GM04504 (cell line): Measurements from ENCODE around the gene FBXO27.
"Not testable (repeated sequence)": the region's sequence is repeated elsewhere in the genome, so short reads cannot be mapped to it uniquely, and the experiment has no call there.

ENCODE experiments used
- DNase-seq: peaks from one replicate; pipeline ENCODE4 v3.0.0-alpha.2; 2012; ENCODE audit warnings: low read depth

Gene FBXO27, protein sequence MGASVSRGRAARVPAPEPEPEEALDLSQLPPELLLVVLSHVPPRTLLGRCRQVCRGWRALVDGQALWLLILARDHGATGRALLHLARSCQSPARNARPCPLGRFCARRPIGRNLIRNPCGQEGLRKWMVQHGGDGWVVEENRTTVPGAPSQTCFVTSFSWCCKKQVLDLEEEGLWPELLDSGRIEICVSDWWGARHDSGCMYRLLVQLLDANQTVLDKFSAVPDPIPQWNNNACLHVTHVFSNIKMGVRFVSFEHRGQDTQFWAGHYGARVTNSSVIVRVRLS

DNA sequence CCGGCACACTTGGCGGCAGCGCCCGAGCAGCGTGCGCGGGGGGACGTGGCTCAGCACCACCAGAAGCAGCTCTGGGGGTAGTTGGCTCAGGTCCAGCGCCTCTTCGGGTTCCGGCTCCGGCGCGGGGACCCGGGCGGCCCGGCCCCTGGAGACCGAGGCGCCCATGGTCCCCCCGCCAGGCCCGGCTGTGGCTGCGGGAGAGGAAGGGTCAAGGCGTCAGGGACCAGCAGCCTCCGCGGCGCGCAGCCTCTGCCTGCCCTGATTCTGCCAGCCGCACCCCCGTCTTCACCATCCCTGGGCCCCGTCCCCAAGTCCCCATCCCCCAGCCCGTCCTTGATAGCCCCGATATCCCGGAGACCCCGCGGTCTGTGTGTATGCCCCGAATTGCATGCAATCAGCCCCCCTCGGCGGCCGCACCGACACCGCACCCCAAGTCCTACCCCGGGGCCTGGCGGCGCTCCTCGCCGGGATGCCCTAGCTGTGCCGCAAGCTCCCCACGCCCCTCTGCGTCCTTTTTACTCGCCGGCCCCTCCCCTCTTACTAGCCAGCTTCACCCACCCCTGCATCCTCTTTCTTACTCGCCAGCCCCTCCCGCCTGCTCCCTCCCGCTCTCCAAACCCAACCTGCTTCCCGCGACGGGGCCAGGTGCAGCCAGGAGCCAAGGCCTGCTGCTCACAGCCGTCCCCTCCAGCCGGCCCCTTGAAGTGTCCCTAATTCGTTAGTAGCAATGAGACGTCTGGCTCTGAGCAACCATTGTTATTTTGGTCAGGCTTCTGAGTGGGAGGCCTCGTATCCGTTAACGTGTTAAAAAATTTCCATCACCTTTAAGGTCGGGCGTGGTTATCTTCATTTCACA lies at the start of gene FBXO27:
FBXO27 (minus strand) TSS at position 487 of the 856 bp plus-strand sequence; CDS start at position 165, 322 bp downstream.
- no peak for DNase-seq

DNA sequence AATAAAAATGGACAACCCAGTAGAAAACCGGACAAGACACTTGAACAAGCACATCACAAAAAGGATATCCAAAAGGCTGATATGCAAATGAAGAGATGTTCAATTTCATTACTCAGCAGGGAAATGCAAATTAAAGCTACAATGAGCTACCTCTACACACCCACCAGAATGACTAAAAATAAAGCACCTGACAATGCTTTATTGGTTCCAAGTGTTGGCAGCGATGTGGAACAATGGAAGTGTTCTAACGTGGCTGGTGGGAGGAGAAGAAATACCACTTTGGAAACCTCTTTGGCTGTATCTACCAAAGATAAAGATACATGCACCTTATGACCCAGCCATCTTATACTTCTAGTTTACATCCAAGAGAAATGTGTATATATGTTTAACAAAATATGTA lies 48.1 kb upstream of the FBXO27 start:
- no peak for DNase-seq

DNA sequence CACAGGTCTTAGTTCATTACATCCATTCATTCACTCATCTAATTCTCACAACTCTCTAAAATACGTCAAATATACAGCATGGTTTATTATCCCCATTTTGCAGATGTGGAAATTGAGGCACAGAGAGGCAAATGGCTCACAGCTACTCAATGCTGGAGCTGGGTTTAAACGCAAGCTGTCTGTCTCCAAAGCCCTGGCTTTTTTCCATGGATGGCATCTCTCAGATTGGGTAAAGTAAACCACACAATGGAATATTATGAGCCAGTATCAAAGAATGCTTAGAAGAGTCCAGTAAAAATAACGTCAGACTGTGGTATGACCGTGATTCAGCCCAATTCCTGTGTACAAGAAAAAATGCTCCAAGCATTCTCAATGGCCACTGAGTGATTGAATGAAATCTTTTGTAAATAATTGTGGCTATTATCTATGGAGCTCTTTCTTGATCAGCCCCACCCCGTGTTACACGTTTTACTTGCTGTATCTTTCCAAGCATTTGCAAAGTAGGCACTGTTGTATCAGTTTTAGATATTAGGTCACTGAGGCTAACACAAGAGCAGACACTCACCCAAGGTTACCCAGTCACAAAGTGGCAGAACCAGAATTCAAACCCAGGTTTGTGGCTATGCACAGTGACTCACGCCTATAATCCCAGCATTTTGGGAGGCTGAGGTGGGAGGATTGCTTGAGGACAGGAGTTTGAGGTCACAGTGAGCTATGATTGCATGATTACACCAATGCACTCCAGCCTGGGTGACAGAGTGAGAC lies 46.3 kb upstream of the FBXO27 start:
- DNase-seq, result peak; percentile 87

DNA sequence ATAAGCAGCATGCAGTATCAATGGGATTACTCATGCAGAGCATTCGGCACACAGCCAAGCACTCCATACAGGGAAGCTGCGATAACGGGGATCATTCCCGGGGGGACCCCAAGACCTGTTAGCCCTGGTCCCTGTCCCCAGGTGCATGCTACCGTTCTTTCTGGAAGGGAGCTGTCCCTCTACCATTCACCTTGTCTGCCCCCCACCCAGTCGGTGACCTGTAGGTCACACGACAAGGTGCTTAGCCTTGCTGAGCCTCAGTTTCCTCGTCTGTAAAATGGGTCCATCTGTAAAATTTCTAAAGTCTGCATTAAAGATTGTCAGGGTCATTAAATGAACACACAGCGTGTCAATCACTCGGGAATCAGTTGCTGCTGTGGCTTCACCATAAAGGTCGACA lies 45.0 kb upstream of the FBXO27 start:
- no peak for DNase-seq

DNA sequence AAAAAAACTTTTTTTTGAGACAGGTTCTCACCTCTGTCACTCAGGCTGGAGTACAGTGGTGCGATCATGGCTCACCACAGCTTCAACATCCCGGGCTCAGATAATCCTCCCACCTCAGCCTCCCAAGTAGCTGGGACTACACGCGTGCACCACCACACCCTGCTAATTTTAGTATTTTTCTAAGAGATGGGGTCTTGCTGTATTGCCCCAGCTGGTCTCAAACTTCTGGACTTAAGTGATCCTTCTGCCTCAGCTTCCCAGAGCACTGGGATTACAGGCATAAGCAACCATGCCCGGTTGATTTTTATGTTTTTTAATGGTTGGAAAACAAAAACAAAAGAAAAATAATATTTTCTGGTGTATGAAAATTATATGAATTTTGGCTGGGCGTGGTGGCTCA lies 42.6 kb upstream of the FBXO27 start:
- no peak for DNase-seq

DNA sequence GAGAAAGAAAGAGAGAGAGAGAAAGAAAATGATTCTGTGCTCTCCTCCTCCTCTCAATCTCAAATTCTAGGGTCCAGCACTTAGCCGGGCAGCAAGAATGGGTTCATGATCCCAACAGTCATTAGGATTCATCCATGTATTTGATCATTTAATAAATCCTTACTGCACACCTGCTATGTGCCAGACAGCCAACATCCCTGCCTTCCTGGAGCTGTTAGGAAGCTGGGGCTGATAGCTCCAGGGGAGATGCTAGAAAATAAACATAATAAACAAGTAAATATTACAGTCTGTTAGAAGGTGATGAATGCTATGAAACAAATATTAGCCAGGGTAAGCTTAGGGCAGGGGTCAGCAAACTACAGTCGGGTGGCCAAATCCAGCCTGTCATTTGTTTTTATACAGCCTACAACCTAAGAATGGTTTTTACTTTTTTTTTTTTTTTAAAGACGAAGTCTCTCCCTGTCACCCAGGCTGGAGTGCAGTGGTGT lies 41.9 kb upstream of the FBXO27 start:
- no peak for DNase-seq

DNA sequence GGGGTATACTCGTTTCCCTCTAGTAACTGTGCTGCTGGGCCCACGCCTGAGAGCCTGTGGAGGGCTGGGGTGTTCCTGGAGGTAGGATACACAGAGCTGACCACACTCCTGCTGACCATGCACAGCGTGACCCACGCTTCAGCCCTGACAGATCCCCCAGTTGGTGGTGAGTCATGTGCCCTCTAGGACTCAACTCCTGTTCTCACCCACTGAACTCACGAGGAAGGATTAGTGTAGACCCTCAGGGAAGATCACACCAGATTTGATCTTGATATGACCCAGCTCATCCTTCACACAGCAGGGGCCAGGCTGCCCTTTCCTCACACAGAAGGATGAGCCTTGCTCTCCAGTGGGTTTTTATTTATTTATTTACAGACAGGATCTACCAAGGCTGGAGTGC lies 38.5 kb upstream of the FBXO27 start:
- no peak for DNase-seq

DNA sequence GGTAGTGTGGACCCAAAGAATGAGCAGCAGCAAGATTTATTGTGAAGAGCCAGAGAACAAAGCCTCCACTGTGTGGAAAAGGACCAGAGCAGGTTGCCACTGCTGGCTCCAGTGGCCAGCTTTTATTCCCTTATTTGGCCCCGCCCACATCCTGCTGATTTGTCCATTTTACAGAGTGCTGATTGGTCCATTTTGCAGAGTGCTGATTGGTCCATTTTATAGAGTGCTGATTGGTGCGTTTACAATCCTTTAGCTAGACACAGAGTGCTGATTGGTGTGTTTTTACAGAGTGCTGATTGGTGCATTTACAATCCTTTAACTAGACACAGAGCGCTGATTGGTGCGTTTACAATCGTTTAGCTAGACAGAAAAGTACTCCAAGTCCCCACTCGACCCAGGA lies 35.9 kb upstream of the FBXO27 start:
- DNase-seq, result not testable (repeated sequence)

DNA sequence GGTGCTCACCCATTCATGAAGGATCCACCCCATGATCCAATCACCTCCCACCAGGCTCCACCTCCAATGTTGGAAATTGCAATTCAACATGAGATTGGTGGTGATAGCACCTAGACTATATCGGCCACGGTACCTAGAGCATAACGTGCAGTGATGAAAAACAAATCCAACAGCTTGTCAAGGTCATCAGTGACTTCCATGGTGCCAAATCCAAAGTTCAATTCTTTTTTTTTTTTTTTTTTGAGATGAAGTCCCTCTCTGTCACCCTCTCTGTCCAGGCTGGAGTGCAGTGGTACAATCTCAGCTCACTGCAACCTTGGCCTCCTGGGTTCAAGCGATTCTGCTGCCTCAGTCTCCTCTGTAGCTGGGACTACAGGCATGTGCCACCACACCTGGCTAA lies 34.8 kb upstream of the FBXO27 start:
- DNase-seq, result no peak

DNA sequence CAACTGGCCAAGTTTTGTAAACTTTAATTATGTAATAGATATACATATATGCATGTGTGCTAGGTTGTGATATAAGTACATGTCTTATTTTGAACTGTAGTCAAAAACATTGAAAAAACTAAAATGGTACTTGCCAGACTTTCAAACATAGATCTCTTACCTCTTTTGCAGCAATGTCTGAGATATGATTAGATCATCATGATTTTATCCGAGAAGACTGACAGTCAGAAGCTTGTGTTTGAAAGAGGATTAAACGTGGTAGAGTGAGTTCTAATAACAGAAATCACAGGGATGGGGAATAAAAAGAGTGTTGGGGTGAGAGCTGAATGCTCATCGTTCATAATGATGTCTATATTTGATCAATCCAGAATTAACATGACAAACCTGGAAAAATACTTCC lies 33.6 kb upstream of the FBXO27 start:
- no peak for DNase-seq

DNA sequence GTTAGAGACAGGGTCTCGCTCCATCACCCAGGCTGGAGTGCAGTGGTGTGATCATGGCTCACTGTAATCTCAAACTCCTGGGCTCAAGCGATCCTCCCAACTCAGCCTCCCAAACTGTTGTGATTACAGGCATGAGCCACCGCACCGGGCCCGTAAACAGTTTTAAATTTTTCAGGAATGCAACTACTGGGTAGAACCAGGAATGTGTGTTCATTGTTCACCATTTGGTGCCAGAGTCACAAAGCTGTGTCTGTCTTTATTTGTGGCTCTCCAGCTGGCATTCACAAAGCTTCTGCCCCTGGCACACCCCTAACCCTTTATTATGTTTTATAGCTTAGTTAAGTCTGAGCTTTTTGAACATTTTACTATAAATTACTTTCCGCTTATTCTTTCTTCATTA lies 32.1 kb upstream of the FBXO27 start:
- no peak for DNase-seq

DNA sequence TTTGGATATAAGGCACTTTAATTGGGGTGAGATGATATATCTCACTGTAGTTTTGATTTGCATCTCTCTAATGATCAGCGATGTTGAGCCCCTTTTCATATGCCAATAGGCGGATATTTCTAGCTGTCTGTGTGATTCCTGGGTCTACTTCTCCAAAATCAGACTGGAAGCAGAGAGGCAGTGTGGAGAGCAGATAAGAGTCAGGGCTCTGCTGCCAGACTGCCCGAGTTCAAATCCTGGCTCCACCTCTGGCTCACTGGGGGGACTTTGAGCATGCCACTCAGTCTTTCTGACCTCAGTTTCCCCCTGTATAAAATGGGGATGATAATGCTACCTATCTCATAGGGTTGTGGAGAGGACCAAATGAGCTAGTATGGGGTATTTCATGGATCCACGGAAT lies 27.8 kb upstream of the FBXO27 start:
- DNase-seq, result no peak

DNA sequence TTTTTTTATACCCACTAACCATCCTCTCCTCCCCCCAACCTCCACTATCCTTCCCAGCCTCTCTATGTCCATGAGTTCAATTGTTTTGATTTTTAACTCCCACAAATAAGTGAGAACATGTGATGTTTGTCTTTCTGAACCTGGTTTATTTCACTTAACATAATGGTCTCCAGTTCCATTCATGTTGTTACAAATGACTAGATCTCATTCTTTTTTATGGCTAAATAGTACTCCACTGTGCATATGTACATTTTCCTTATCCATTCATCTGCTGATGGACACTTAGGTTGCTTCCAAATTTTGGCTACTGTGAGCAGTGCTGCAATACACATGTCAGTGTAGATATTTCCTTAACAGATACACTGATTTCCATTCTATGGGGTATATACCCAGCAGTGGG lies 27.0 kb upstream of the FBXO27 start:
- no peak for DNase-seq

DNA sequence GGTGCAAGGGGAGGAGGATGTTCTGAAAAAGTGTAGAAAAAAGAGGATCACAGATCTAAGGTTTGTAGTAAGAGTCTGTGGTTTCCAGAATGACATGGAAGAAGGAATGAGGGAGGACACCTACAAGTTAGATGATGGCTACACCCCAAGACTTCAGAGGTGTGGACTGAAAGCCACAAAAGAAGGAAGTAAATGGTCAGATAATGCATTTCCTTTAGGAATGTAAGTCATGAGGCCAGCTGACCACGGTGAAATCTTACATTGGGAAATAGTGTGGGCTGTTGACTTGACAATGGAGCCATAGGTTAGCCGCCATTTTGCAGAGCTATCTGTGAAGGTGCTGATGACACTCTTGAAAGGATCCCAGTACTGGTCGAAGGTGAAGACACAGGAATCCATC lies 25.3 kb upstream of the FBXO27 start:
- DNase-seq, result no peak

DNA sequence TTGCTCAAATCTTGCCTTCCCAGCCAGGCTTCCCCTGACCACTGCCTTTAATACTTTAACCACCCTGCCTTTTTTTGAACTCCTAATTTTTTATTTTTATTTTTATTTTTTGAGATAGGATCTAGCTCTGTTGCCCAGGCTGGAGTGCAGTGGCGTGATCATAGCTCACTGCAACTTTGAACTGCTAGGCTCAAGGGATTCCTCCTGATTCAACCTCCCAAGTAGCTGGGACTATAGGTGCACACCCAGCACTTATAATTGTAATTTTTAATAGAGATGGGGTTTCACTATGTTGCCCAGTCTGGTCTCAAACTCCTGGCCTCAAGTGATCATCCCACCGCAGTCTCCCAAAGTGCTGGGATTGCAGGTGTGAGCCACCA lies 21.7 kb upstream of the FBXO27 start:
- no peak for DNase-seq

DNA sequence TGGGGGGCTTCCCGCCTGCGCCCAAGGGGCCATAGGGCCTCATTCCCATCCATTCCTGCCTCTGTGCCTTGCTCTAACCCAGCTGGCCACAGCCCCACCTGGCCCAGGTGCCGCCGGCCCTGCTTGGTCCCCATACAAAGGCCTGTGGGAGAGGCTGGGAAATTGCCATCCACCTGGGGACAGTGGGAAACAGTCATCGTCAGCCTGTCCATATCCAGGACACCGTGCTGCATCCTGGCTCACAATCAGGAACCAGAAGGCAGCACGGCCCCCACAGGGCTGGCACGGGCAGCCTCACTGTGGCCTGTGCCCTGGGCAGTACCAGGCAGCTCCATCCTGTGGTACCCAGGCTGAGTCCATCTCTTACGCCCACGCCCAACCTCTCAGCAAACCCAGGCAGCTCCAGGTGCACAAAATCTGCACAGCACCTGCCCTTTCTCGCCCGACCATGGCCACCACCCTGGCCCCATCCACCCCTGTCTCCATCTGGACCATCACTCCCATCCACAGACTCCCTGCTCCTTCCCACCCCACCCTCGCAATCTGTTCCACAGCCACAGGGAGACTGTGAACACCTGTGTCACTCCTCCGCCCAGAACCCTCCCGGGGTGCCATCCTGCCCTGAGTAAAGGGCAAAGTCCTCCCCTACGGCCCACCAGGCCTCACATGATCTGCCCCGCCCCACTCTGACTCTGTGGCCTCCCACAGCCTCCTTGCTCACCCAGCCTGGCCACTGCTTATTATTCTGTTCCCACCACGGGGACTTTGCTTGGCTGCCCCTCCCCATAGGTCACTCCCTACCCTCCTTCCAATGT lies 21.1 kb upstream of the FBXO27 start:
- no peak for DNase-seq

DNA sequence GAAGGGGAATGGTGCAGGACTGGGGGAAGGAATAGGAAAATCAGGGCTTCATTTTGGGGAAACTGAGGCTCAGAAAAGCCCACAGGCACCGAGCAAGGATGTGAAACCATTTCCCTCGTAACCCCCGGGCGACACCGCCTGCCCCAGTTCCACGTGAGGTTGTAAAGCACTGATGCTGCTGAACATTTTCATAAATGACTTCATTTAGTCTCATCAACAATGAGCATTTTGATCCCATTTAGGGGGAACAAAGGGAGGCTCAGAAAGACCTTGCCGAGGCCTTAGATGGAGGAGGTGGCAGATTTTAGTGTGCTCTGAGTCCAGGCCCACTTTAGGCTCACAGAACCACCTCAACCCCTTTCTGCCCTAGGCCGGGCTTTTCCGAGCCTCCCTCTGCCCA lies 20.5 kb upstream of the FBXO27 start:
- DNase-seq, result no peak

DNA sequence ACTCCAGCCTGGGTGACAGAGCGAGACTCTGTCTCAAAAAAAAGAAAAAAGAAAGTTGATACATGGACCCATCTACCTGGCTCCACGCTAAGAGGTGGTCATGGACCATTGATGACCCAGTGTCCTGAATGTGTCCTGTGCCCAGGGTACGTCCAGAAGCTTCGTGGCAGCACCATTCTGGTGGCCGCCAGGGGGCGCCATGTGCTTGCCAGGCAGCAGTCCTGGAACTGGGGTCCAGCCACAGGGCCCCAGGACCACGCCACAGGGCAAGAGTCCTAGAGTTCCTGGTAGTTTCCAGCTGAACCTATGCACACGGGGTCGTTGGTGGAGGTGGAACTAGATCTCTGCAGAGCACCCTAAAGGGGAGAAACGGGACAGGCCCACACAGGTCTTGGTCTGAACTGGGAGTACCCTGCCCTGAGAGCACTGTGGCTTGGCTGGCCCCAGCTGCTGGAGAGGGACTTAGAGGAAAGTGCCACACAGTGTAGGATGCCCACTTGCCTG lies 19.9 kb upstream of the FBXO27 start:
- DNase-seq, result peak; percentile 13

DNA sequence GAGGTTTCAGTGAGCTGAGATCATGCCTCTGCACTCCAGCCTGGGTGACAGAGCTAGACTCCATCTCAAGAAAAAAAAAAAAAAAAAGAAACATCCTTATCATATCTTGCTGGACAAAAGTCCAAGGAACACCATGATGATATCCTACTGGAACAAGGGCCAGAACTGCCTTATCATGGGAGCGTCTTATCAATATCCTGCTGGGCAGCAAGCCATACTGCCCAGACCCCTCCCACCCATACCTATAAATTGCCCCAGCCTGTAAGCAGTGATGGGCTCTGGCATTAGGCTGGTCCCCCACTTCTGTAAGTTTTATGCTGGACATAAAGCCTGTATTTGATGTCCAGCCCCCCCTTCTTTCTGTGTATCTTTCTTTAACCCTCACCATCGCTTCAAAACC lies 14.7 kb upstream of the FBXO27 start:
- no peak for DNase-seq

DNA sequence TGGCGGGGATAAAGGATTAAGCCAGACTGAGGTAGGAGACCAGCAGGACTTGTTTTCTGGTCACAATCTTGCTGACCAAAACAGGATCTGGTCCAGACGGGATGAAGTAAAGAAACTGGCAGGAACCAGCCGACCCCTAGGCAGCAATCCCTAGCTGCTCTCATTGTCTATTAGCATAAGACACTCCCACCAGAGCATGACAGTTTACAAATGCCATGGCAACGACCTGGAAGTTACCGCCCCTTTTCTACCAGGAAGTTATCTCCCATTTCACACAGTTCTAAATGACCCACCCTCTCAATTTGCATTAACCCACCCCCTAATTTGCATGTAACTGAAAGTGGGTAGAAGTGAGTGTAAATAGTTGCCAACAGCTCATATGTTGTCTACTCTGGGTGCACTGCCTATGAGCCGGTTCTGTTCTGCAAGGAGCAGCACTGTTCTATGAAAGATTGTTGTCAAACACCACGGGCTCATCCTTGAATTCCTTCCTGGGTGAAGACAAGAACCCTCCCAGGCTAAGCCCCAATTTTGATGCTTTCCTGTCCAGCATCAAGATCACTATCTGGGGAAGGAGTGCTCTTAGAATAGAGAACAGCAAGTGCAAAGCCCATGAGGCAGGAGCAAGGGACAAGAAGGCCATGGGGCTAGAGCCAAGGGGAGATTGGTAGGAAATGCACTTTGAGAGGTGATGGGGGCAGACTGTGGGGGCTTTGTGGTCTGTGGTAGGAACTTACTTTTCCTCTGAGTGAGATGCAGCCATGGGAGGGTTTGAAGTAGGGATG lies 13.9 kb upstream of the FBXO27 start:
- no peak for DNase-seq

DNA sequence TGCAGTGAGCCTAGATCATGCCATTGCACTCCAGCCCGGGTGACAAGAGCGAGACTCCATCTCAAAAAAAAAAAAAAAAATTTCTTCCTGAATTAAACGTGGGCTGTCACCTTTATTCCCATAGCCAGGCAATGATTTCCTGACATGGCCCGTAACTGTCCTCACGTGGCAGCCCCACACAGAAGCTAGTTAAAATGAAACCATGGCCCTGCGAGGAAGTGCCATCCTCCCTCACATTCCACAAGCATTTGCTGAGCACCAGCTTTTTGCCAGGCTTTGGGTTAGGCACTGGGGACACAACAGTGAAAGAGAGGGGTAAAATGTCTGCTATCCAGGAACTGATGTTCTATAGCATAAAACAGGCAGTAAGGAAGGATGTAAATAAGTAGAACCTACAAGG lies 13.2 kb upstream of the FBXO27 start:
- DNase-seq, result no peak
